Stomach (tissue), 9 donors: ENCODE measurements around the gene TBC1D8. TPM values are rescaled to one million over a fixed set of nuclear protein-coding genes. Genes with fewer than 3 reads are reported as not detected.

Experiments
- DNase-seq, 2 donors: peaks; one replicate each; pipeline versions ENCODE4 v3.0.0 to v3.0.0-alpha.2; 2013 to 2019
- H3K27ac ChIP-seq, 5 donors: fragments of 200-600 bp in 4 of 5; sonication (generic) in 4 of 5; one replicate each; pipeline ENCODE4 v1.5.1; 2013 to 2019; ENCODE audit warnings: mild to moderate bottlenecking in 1 of 5, moderate library complexity in 1 of 5
- H3K27me3 ChIP-seq, 3 donors: fragments of 200-600 bp; sonication (generic); one replicate each; pipeline ENCODE4 v1.5.1; 2017 to 2019; ENCODE audit warnings: mixed run types in 1 of 3
- H3K36me3 ChIP-seq, 4 donors: fragments of 200-600 bp; sonication (generic); 1 replicate in 3 of 4; 2 replicates in 1 of 4; pipeline ENCODE4 v1.5.1; 2016 to 2019
- H3K4me1 ChIP-seq, 4 donors: fragments of 200-600 bp; sonication (generic); one replicate each; pipeline ENCODE4 v1.5.1; 2016 to 2019
- H3K4me3 ChIP-seq, 4 donors: fragments of 200-600 bp; sonication (generic) in 3 of 4; one replicate each; pipeline ENCODE4 v1.5.1; 2016 to 2019; ENCODE audit warnings: mild to moderate bottlenecking in 1 of 4
- H3K9me3 ChIP-seq, 4 donors: fragments of 200-600 bp; sonication (generic); one replicate each; pipeline ENCODE4 v1.5.1; 2016 to 2019
- CTCF ChIP-seq, 7 experiments: fragments of 450-650 bp in 4 of 7; fragments of 200-600 bp in 3 of 7; sonication (generic) in 3 of 7; IDR thresholded peaks; one replicate each; pipeline ENCODE4 v1.5.1; 2016 to 2019; ENCODE audit warnings: antibody characterized with exemption in 7 of 7, control low read depth in 2 of 7, mild to moderate bottlenecking in 1 of 7
- EP300 ChIP-seq: sonication (generic); formaldehyde crosslinking; IDR thresholded peaks from one replicate; pipeline ENCODE4 v1.6.1; 2017; ENCODE audit warnings: antibody characterized with exemption
- POLR2A ChIP-seq, 4 donors: fragments of 450-650 bp; IDR thresholded peaks; one replicate each; pipeline ENCODE4 v1.6.1; 2016; ENCODE audit warnings: antibody characterized with exemption in 4 of 4, control low read depth in 2 of 4, mild to moderate bottlenecking in 1 of 4, moderate library complexity in 1 of 4
- POLR2AphosphoS5 ChIP-seq, 3 donors: sonication (generic); formaldehyde crosslinking; IDR thresholded peaks; one replicate each; pipeline ENCODE4 v1.6.1; 2016; ENCODE audit warnings: antibody characterized with exemption in 3 of 3
- WGBS, 5 donors: extraction: QIAGEN DNeasy Blood & Tissue Kit in 3 of 5; methylation state at CpG; one replicate each; pipeline versions ENCODE4 v1.1.5 to v1.1.7; 2013 to 2018; 5-methylcytosine and 5-hydroxymethylcytosine counted together
- intact Hi-C: fragments of 100-400 bp; cut with DNase I; formaldehyde crosslinking; loops from one replicate; pipeline ENCODE4 v1.15.1; 2023; ENCODE audit warnings: low total_unique reads
- polyA plus RNA-seq, 3 donors: library from polyadenylated mRNA; stranded (reverse); fragments of 200-250 nt; gene quantifications; one replicate each; pipeline ENCODE4 v1.2.3, GENCODE V29; 2013
- total RNA-seq, 5 donors: library from RNA; depleted of rRNA; stranded (reverse); fragments of >200 nt; gene quantifications; one replicate each; pipeline versions ENCODE4 v1.1.0 to v1.2.3, GENCODE V29; 2014 to 2016
- donor health status: healthy with polysubstance abuse.
- donor health status: Bipolar disorder and iron deficiency.
- donor health status: healthy.

The TBC1D8 gene
- total and polyA plus RNA-seq, 8 donors = 9.9 to 179 (median 74.9) TPM

- peak overlapping the region in 2 of 5 donors; percentile 18 to 30 for H3K27ac ChIP-seq
- TF ChIP-seq CTCF (IDR thresholded peaks at IDR 0.05) (no peak), POLR2A (IDR thresholded peaks at IDR 0.05) (no peak), EP300 (no peak), POLR2AphosphoS5 (IDR thresholded peaks at IDR 0.05) (no peak)
- DNase-seq = no peak
- WGBS, 5 donors = 69 to 84% (median 78%) methylated on average over 6 of the region's 6 CpGs
- intact Hi-C loops = no loop called here
- peaks cover 0 to 26% (median 18%) of the 10 kb centered on the region in 4 donors for H3K4me1 ChIP-seq
- no peak overlapping the region for H3K4me3 ChIP-seq
- peaks cover 5 to 51% (median 48%) of the 10 kb centered on the region in 4 donors for H3K36me3 ChIP-seq
- no peaks in the 10 kb centered on the region for H3K27me3 ChIP-seq
- no peaks in the 10 kb centered on the region for H3K9me3 ChIP-seq
Observed at GRCh38 chr2:101047774-101048173, 103.4 kb downstream of the TBC1D8 start.

- intact Hi-C loops = no loop called here
- Histone ChIP-seq H3K4me1 (peaks cover 0 to 32% (median 18%) of the 10 kb centered on the region in 4 donors), H3K36me3 (peaks cover 5 to 49% (median 44%) of the 10 kb centered on the region in 4 donors), H3K27me3 (no peaks in the 10 kb centered on the region), H3K9me3 (no peaks in the 10 kb centered on the region), H3K27ac (peak overlapping the region in 2 of 5 donors; percentile 18 to 30), H3K4me3 (no peak overlapping the region)
- DNase-seq = peak; percentile 36 to 56
- WGBS, 5 donors = 65 to 77% (median 73%) methylated on average over 12 of the region's 12 CpGs
- no peak for TF ChIP-seq POLR2A (IDR thresholded peaks at IDR 0.05)
- TF ChIP-seq POLR2AphosphoS5 (IDR thresholded peaks at IDR 0.05) = no peak
- no peak for TF ChIP-seq CTCF (IDR thresholded peaks at IDR 0.05)
- no peak for TF ChIP-seq EP300
Observed at GRCh38 chr2:101047075-101047766, 104.0 kb downstream of the TBC1D8 start.

- DNase-seq = no peak
- WGBS, 5 donors = 93 to 97% (median 95%) methylated on average over 8 to 10 of the region's 10 CpGs
- H3K4me1 ChIP-seq = peaks cover 0 to 38% (median 18%) of the 10 kb centered on the region in 4 donors
- no peak overlapping the region for H3K27ac ChIP-seq
- no peaks in the 10 kb centered on the region for H3K27me3 ChIP-seq
- no peak overlapping the region for H3K4me3 ChIP-seq
- intact Hi-C loops = no loop called here
- H3K36me3 ChIP-seq = peaks cover 5 to 42% (median 36%) of the 10 kb centered on the region in 4 donors
- no peaks in the 10 kb centered on the region for H3K9me3 ChIP-seq
- TF ChIP-seq POLR2AphosphoS5 (IDR thresholded peaks at IDR 0.05) = no peak
- no peak for TF ChIP-seq CTCF (IDR thresholded peaks at IDR 0.05)
- TF ChIP-seq POLR2A (IDR thresholded peaks at IDR 0.05) = no peak
- no peak for TF ChIP-seq EP300
Observed at GRCh38 chr2:101045330-101045729, 105.9 kb downstream of the TBC1D8 start.

GRCh38 chr2:101041413-101041812 lies 109.8 kb downstream of the TBC1D8 start:
- Histone ChIP-seq H3K27ac (peak overlapping the region in 2 of 5 donors; percentile 19 to 43), H3K36me3 (peaks cover 35 to 54% (median 47%) of the 10 kb centered on the region in 4 donors), H3K4me3 (no peak overlapping the region), H3K4me1 (peaks cover 0 to 27% (median 5%) of the 10 kb centered on the region in 4 donors), H3K27me3 (no peaks in the 10 kb centered on the region), H3K9me3 (no peaks in the 10 kb centered on the region)
- DNase-seq = no peak
- intact Hi-C loops = no loop called here
- WGBS, 5 donors = 81 to 86% (median 84%) methylated on average over 4 of the region's 4 CpGs
- no peak for TF ChIP-seq CTCF (IDR thresholded peaks at IDR 0.05)
- no peak for TF ChIP-seq POLR2AphosphoS5 (IDR thresholded peaks at IDR 0.05)
